ENCODE data around the gene TYMP.
A peak's percentile ranks its signal among the peaks of the same experiment; 100 is the strongest.

DNA sequence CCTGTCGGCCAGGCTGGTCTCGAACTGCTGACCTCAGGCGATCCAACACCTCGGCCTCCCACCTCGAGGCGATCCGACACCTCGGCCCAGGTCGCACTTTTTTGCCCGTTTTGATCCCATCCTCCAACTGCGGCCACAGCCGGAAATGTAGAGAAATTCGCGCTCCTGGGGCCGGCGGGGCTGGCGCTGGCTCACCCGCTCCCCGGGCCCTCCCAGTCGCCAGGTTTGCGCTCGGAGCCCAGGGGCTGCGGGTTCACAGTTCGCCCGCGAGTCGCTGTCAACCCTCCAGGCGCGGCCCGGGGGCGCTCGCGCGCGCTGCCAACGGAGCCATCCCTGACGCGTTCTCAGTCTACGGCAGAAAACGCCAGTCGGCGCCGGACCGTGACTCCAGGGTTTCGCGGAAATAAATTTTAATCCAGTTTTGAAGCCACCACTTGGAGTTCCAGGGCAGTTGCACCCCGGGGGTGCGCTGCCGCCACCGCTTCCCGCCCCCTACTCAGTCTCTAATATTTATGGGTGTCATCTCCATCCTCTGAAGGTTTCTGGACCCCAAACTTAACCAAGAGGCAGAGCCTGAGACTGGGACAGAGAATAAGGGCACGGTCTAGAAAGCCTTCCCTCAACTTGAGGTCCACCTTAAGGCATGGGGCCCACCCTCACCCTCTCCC is 14.4 kb upstream of the TYMP start:
- TF ChIP-seq, protein P1, sequence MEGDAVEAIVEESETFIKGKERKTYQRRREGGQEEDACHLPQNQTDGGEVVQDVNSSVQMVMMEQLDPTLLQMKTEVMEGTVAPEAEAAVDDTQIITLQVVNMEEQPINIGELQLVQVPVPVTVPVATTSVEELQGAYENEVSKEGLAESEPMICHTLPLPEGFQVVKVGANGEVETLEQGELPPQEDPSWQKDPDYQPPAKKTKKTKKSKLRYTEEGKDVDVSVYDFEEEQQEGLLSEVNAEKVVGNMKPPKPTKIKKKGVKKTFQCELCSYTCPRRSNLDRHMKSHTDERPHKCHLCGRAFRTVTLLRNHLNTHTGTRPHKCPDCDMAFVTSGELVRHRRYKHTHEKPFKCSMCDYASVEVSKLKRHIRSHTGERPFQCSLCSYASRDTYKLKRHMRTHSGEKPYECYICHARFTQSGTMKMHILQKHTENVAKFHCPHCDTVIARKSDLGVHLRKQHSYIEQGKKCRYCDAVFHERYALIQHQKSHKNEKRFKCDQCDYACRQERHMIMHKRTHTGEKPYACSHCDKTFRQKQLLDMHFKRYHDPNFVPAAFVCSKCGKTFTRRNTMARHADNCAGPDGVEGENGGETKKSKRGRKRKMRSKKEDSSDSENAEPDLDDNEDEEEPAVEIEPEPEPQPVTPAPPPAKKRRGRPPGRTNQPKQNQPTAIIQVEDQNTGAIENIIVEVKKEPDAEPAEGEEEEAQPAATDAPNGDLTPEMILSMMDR (IDR thresholded peaks at IDR 0.05): no peak; the same call in 1 of the 2 replicates
- TF ChIP-seq SP1 (CRISPR knock-in tag; conservative IDR thresholded peaks at IDR 0.05): no peak; the same call in 1 of the 2 replicates
- TF ChIP-seq, protein P2, sequence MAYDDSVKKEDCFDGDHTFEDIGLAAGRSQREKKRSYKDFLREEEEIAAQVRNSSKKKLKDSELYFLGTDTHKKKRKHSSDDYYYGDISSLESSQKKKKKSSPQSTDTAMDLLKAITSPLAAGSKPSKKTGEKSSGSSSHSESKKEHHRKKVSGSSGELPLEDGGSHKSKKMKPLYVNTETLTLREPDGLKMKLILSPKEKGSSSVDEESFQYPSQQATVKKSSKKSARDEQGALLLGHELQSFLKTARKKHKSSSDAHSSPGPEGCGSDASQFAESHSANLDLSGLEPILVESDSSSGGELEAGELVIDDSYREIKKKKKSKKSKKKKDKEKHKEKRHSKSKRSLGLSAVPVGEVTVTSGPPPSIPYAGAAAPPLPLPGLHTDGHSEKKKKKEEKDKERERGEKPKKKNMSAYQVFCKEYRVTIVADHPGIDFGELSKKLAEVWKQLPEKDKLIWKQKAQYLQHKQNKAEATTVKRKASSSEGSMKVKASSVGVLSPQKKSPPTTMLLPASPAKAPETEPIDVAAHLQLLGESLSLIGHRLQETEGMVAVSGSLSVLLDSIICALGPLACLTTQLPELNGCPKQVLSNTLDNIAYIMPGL (CRISPR knock-in tag; IDR thresholded peaks at IDR 0.05): peak; percentile 77

Data from WTC11 (cell line).